Endometrium (tissue), 2 donors: ENCODE data around the gene ARID4B.
"Not testable (repeated sequence)": the region's sequence is repeated elsewhere in the genome, so short reads cannot be mapped to it uniquely, and the experiment has no call there.

ENCODE experiments used
- FAIRE-seq: peaks from 2 replicates; lab custom pipeline; 2012; peaks lifted over from hg19 to GRCh38; lab: Jason Lieb, UNC
- donor health status: control.
- donor health status: control.

The ARID4B gene

GRCh38 chr1:235296729-235297128 is 31.2 kb downstream of the ARID4B start:
- FAIRE-seq = no peak

- no peak for FAIRE-seq
Measured at GRCh38 chr1:235295902-235296350, 32.1 kb downstream of the ARID4B start.

GRCh38 chr1:235293322-235293942 is 34.5 kb downstream of the ARID4B start:
- no peak for FAIRE-seq

GRCh38 chr1:235292790-235293189 is 35.2 kb downstream of the ARID4B start:
- FAIRE-seq = no peak

GRCh38 chr1:235291599-235292091 is 36.3 kb downstream of the ARID4B start:
- peak; percentile 61 for FAIRE-seq

- FAIRE-seq = no peak
Measured at GRCh38 chr1:235290740-235291502, 37.1 kb downstream of the ARID4B start.

- no peak for FAIRE-seq
Measured at GRCh38 chr1:235289859-235290739, 37.9 kb downstream of the ARID4B start.

GRCh38 chr1:235287208-235287882 is 40.6 kb downstream of the ARID4B start:
- FAIRE-seq = no peak

- no peak for FAIRE-seq
Measured at GRCh38 chr1:235286667-235287066, 41.3 kb downstream of the ARID4B start.

- FAIRE-seq = no peak
Measured at GRCh38 chr1:235284231-235284769, 43.7 kb downstream of the ARID4B start.

GRCh38 chr1:235283636-235284035 is 44.3 kb downstream of the ARID4B start:
- FAIRE-seq = not testable (repeated sequence)

GRCh38 chr1:235280467-235280866 is 47.5 kb downstream of the ARID4B start:
- no peak for FAIRE-seq

GRCh38 chr1:235279694-235280093 is 48.3 kb downstream of the ARID4B start:
- FAIRE-seq = no peak

GRCh38 chr1:235278915-235279292 is 49.1 kb downstream of the ARID4B start:
- no peak for FAIRE-seq

GRCh38 chr1:235278233-235278914 is 49.6 kb downstream of the ARID4B start:
- FAIRE-seq = no peak

- no peak for FAIRE-seq
Measured at GRCh38 chr1:235277709-235278108, 50.3 kb downstream of the ARID4B start.

- FAIRE-seq = no peak
Measured at GRCh38 chr1:235275836-235276235, 52.1 kb downstream of the ARID4B start.

GRCh38 chr1:235275223-235275622 is 52.8 kb downstream of the ARID4B start:
- FAIRE-seq = no peak

GRCh38 chr1:235272851-235273250 is 55.1 kb downstream of the ARID4B start:
- FAIRE-seq = no peak

- FAIRE-seq = no peak
Measured at GRCh38 chr1:235270625-235271024, 57.4 kb downstream of the ARID4B start.

GRCh38 chr1:235269990-235270389 is 58.0 kb downstream of the ARID4B start:
- FAIRE-seq = not testable (repeated sequence)
